Astrocyte (in vitro differentiated cells and primary cell): ENCODE measurements around the gene RGL2.
"Not testable (repeated sequence)": the region's sequence is repeated elsewhere in the genome, so short reads cannot be mapped to it uniquely, and the experiment has no call there.

Experiments
- EZH2 ChIP-seq: IDR thresholded peaks from 2 replicates; pipeline ENCODE4 v1.6.1; 2012; ENCODE audit warnings: mild to moderate bottlenecking, low read length, inconsistent platforms; ENCODE audit not compliant: insufficient read depth
- TF ChIP-seq, protein P1 (sequence below): IDR thresholded peaks from 2 replicates; pipeline ENCODE4 v1.5.1; 2011; ENCODE audit warnings: low read depth, mild to moderate bottlenecking, inconsistent platforms, low read length, moderate library complexity; ENCODE audit not compliant: insufficient read depth

DNA sequence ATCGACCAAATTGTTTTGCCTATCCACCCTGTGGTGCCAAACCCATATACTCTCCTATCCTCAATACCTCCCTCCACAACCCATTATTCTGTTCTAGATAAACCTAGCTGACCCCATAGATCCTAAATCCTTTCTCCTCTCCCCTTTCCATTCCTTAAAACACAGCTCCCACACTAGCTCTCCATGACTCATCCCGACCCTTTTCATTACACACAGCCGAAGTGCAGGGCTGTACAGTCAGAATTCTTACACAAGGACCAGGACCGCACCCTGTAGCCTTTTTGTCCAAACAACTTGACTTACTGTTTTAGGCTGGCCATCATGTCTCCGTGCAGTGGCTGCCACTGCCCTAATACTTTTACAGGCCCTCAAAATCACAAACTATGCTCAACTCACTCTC is 48.2 kb upstream of the RGL2 start:
- TF ChIP-seq, protein P1, sequence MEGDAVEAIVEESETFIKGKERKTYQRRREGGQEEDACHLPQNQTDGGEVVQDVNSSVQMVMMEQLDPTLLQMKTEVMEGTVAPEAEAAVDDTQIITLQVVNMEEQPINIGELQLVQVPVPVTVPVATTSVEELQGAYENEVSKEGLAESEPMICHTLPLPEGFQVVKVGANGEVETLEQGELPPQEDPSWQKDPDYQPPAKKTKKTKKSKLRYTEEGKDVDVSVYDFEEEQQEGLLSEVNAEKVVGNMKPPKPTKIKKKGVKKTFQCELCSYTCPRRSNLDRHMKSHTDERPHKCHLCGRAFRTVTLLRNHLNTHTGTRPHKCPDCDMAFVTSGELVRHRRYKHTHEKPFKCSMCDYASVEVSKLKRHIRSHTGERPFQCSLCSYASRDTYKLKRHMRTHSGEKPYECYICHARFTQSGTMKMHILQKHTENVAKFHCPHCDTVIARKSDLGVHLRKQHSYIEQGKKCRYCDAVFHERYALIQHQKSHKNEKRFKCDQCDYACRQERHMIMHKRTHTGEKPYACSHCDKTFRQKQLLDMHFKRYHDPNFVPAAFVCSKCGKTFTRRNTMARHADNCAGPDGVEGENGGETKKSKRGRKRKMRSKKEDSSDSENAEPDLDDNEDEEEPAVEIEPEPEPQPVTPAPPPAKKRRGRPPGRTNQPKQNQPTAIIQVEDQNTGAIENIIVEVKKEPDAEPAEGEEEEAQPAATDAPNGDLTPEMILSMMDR = not testable (repeated sequence)
- TF ChIP-seq EZH2 = not testable (repeated sequence)
